GM23248 (cell line): ENCODE data around the gene ZGPAT. TPM values are rescaled to one million over a fixed set of nuclear protein-coding genes. Genes with fewer than 3 reads are reported as not detected.

Experiments used
- DNase-seq: peaks from one replicate; pipeline ENCODE4 v3.0.0-alpha.2; 2015
- H2AFZ ChIP-seq: fragments of 200-600 bp; sonication (generic); 2 replicates; pipeline ENCODE4 v1.6.1; 2016; ENCODE audit warnings: antibody characterized with exemption
- H3F3A ChIP-seq: fragments of 200-600 bp; sonication (generic); 2 replicates; pipeline ENCODE4 v1.6.1; 2016; ENCODE audit warnings: mild to moderate bottlenecking, antibody characterized with exemption, mixed run types; ENCODE audit not compliant: insufficient read depth
- H3K27ac ChIP-seq: fragments of 200-600 bp; sonication (generic); 2 replicates; pipeline ENCODE4 v1.5.1; 2016; ENCODE audit warnings: mild to moderate bottlenecking
- H3K27me3 ChIP-seq: fragments of 200-600 bp; sonication (generic); replicated peaks from 2 replicates; pipeline ENCODE4 v1.6.1; 2016; ENCODE audit warnings: mild to moderate bottlenecking; ENCODE audit not compliant: insufficient read depth
- H3K36me3 ChIP-seq: fragments of 200-600 bp; sonication (generic); 2 replicates; pipeline ENCODE4 v1.6.1; 2016; ENCODE audit warnings: low read depth, mild to moderate bottlenecking
- H3K4me1 ChIP-seq: fragments of 200-600 bp; sonication (generic); 2 replicates; pipeline ENCODE4 v1.6.1; 2016; ENCODE audit warnings: mild to moderate bottlenecking; ENCODE audit not compliant: insufficient read depth
- H3K4me2 ChIP-seq: fragments of 200-600 bp; sonication (generic); one replicate; pipeline ENCODE4 v1.6.1; 2016; ENCODE audit warnings: mild to moderate bottlenecking; ENCODE audit not compliant: unreplicated experiment
- H3K4me3 ChIP-seq: fragments of 200-600 bp; sonication (generic); 2 replicates; pipeline ENCODE4 v1.5.1; 2016; ENCODE audit warnings: mild to moderate bottlenecking
- H3K79me2 ChIP-seq: fragments of 200-600 bp; sonication (generic); 2 replicates; pipeline ENCODE4 v1.6.1; 2016; ENCODE audit warnings: mild to moderate bottlenecking; ENCODE audit not compliant: insufficient read depth
- H3K9ac ChIP-seq: fragments of 200-600 bp; sonication (generic); 2 replicates; pipeline ENCODE4 v1.6.1; 2016; ENCODE audit warnings: mild to moderate bottlenecking
- H3K9me2 ChIP-seq: fragments of 200-600 bp; sonication (generic); 2 replicates; pipeline ENCODE4 v1.6.1; 2016; ENCODE audit warnings: mixed run types, mild to moderate bottlenecking, moderate library complexity; ENCODE audit not compliant: insufficient read depth
- H3K9me3 ChIP-seq: fragments of 200-600 bp; sonication (generic); one replicate; pipeline ENCODE4 v1.6.1; 2017; ENCODE audit warnings: low read depth
- H4K20me1 ChIP-seq: fragments of 200-600 bp; sonication (generic); 2 replicates; pipeline ENCODE4 v1.6.0; 2016; ENCODE audit not compliant: insufficient read depth
- EZH2 ChIP-seq: fragments of 200-600 bp; sonication (generic); IDR thresholded peaks from 2 replicates; pipeline ENCODE4 v1.6.1; 2018; ENCODE audit warnings: antibody characterized with exemption, mild to moderate bottlenecking; ENCODE audit not compliant: insufficient read depth, poor library complexity, severe bottlenecking
- EZH2phosphoT487 ChIP-seq: fragments of 200-600 bp; sonication (generic); IDR thresholded peaks from 2 replicates; pipeline ENCODE4 v1.6.1; 2018; ENCODE audit warnings: antibody characterized with exemption, moderate library complexity, mild to moderate bottlenecking, low read depth; ENCODE audit not compliant: insufficient read depth
- WGBS, 2 experiments: methylation state at CpG; one replicate each; pipeline ENCODE4 v1.1.6; 2015 to 2017; ENCODE audit warnings: low lambda C conversion rate in 2 of 2, low coverage in 1 of 2; ENCODE audit errors: missing lambda C conversion rate in 2 of 2; 5-methylcytosine and 5-hydroxymethylcytosine counted together
- in situ Hi-C: fragments of 300-500 bp; cut with MboI; formaldehyde crosslinking; loops from 2 replicates; pipeline ENCODE4 v1.15.0; 2020
- polyA plus RNA-seq: library from polyadenylated mRNA; unstranded; fragments of >200 nt; fragmentation: Nextera tagmentation; extraction: Ambion mirVana; gene quantifications from 2 replicates; pipeline ENCODE4 v1.2.1, GENCODE V29; 2016
- total RNA-seq: library from RNA; depleted of rRNA; stranded (reverse); fragments of >200 nt; shearing (Covaris generic); gene quantifications from 2 replicates; pipeline ENCODE4 v1.2.3, GENCODE V29; 2014

ZGPAT gene
- total and polyA plus RNA-seq, 2 experiments from 2014 or later: 22.7 to 28.5 TPM

DNA sequence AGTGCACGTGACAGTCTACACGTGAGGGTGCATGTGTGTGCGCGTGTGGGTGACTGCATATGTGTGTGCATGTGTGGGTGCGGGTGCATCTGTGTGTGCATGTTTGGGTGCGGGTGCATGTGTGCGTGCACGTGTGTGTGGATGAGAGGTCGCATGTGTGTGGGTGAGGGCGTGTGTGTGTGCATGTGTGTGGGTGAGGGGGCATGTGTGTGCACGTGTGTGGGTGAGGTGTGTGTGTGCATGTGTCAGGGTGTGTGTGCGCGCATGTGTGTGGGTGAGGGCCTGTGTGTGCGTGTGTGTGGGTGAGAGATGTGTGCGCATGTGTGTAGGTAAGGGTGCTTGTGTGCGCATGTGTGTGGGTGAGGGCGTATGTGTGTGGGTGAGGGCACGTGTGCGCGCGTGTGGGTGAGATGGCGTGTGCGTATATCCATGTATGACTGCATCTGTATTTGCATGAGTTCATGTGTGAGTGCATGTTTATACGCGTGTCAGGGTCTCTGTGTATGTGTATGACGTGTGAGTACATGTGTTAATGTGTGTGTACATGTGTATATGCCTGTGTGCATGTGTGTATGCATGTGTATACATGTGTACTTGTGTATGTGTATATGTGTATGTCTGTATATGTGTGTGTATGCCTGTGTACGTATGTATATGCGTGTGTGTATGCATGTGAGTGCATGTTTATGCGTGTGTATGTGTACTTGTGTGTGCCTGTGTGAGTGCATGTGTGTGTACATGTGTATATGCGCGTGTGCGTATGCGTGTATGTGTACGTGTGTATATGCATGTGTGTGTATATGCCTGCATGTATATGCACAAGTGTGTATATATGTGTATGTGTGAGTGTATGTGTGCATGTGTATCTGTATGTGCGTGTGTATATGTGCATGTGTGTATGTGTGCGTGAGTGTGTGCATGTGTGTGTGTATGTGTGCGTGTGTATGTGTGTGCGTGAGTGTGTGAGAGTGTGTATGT lies 24.6 kb downstream of the ZGPAT start:
- H3K27ac ChIP-seq: no peak overlapping the region
- no peaks in the 10 kb centered on the region for H3K36me3 ChIP-seq
- H3K9ac ChIP-seq: no peak overlapping the region
- peaks cover 46% of the 10 kb centered on the region for H3K79me2 ChIP-seq
- no peak overlapping the region for H3K4me2 ChIP-seq
- no peak for TF ChIP-seq EZH2
- no peaks in the 10 kb centered on the region for H3K9me3 ChIP-seq
- DNase-seq: no peak
- 86 to 94% methylated on average over 33 to 37 of the region's 38 CpGs for WGBS, 2 experiments
- no peaks in the 10 kb centered on the region for H3K9me2 ChIP-seq
- no peak overlapping the region for H3K4me3 ChIP-seq
- H3K27me3 ChIP-seq: no peaks in the 10 kb centered on the region
- H3F3A ChIP-seq: no peaks in the 10 kb centered on the region
- H2AFZ ChIP-seq: no peak overlapping the region
- H4K20me1 ChIP-seq: no peaks in the 10 kb centered on the region
- H3K4me1 ChIP-seq: no peaks in the 10 kb centered on the region
- in situ Hi-C loops: no loop called here

GRCh38 chr20:63733117-63733516 lies 25.3 kb downstream of the ZGPAT start:
- Histone ChIP-seq H4K20me1 (no peaks in the 10 kb centered on the region), H2AFZ (no peak overlapping the region), H3K9me3 (no peaks in the 10 kb centered on the region), H3K4me3 (no peak overlapping the region), H3K79me2 (peaks cover 39% of the 10 kb centered on the region), H3F3A (no peaks in the 10 kb centered on the region), H3K4me2 (no peak overlapping the region), H3K36me3 (no peaks in the 10 kb centered on the region), H3K27ac (no peak overlapping the region), H3K9ac (no peak overlapping the region), H3K9me2 (no peaks in the 10 kb centered on the region), H3K27me3 (no peaks in the 10 kb centered on the region), H3K4me1 (no peaks in the 10 kb centered on the region)
- TF ChIP-seq EZH2 (no peak), EZH2phosphoT487 (no peak)
- in situ Hi-C loops: no loop called here
- WGBS, 2 experiments: 89 to 93% methylated on average over 13 of the region's 13 CpGs
- DNase-seq: no peak

DNA sequence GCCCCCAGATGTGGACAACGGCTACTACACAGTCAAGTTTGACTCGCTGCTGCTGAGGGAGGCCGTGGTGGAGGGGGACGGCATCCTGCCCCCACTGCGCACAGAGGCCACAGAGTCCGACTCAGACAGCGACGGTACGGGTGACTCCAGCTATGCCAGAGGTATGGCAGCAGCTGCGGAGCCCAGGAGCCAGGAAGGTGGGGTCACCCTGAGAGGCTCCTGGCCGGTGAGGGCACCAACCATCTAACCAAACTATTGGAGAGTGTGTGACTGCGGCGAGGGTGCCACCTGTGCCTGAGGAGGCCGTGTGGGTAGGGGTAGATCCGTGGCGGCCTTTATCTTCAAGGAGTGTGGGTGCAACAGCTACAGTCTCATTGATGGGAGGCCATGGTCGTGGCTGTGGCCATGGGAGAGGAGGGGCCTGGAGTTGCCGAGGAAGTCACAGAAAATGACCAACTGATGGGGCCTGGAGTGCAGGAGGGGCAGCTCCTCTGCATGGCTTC lies 25.8 kb downstream of the ZGPAT start:
- in situ Hi-C loops: no loop called here
- TF ChIP-seq EZH2 (no peak), EZH2phosphoT487 (no peak)
- WGBS, 2 experiments: 90 to 94% methylated on average over 18 of the region's 18 CpGs
- Histone ChIP-seq H2AFZ (no peak overlapping the region), H3K4me1 (no peaks in the 10 kb centered on the region), H3K4me3 (no peak overlapping the region), H3K27ac (no peak overlapping the region), H3K79me2 (peaks cover 34% of the 10 kb centered on the region), H3K9ac (no peak overlapping the region), H3K27me3 (no peaks in the 10 kb centered on the region), H3K4me2 (no peak overlapping the region), H3K36me3 (no peaks in the 10 kb centered on the region), H3F3A (no peaks in the 10 kb centered on the region), H4K20me1 (no peaks in the 10 kb centered on the region), H3K9me3 (no peaks in the 10 kb centered on the region), H3K9me2 (no peaks in the 10 kb centered on the region)
- no peak for DNase-seq

GRCh38 chr20:63734111-63734945 lies 26.5 kb downstream of the ZGPAT start:
- H3K9me2 ChIP-seq: no peaks in the 10 kb centered on the region
- H3K27me3 ChIP-seq: no peaks in the 10 kb centered on the region
- no peaks in the 10 kb centered on the region for H3K4me1 ChIP-seq
- H3F3A ChIP-seq: no peaks in the 10 kb centered on the region
- WGBS, 2 experiments: 93 to 96% methylated on average over 21 to 25 of the region's 25 CpGs
- no peaks in the 10 kb centered on the region for H3K36me3 ChIP-seq
- no peak overlapping the region for H3K4me2 ChIP-seq
- no peaks in the 10 kb centered on the region for H3K9me3 ChIP-seq
- no peak overlapping the region for H3K9ac ChIP-seq
- peaks cover 27% of the 10 kb centered on the region for H3K79me2 ChIP-seq
- H4K20me1 ChIP-seq: no peaks in the 10 kb centered on the region
- H3K4me3 ChIP-seq: no peak overlapping the region
- DNase-seq: no peak
- in situ Hi-C loops: no loop called here
- H2AFZ ChIP-seq: no peak overlapping the region
- TF ChIP-seq EZH2phosphoT487 (no peak), EZH2 (no peak)
- no peak overlapping the region for H3K27ac ChIP-seq
